ENCODE data around the gene RASAL3.

DNA sequence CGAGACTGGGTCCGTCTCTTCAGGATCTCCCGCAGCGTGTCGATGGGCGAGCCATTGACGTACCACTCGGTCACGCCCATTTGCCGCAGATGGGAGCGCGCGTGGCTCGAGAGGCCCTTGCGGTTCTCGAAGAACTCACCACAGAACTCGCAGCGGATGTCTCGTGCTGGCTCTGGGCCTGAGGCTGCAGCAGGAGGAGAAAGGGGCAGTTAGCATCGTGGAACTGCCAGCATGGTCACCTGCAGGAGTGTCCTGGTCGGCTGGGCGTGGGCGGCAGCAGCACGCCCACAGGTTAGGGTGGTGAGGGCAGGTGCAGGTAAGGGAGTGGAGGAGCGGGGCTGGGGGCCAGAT is 37.0 kb downstream of the RASAL3 start:
- TF ChIP-seq, protein P1, sequence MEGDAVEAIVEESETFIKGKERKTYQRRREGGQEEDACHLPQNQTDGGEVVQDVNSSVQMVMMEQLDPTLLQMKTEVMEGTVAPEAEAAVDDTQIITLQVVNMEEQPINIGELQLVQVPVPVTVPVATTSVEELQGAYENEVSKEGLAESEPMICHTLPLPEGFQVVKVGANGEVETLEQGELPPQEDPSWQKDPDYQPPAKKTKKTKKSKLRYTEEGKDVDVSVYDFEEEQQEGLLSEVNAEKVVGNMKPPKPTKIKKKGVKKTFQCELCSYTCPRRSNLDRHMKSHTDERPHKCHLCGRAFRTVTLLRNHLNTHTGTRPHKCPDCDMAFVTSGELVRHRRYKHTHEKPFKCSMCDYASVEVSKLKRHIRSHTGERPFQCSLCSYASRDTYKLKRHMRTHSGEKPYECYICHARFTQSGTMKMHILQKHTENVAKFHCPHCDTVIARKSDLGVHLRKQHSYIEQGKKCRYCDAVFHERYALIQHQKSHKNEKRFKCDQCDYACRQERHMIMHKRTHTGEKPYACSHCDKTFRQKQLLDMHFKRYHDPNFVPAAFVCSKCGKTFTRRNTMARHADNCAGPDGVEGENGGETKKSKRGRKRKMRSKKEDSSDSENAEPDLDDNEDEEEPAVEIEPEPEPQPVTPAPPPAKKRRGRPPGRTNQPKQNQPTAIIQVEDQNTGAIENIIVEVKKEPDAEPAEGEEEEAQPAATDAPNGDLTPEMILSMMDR (IDR thresholded peaks at IDR 0.05) = no peak
- no peak for TF ChIP-seq POLR2A (IDR thresholded peaks at IDR 0.05)
